ENCODE measurements around the gene TGFB1.
"Not testable (repeated sequence)": the region's sequence is repeated elsewhere in the genome, so short reads cannot be mapped to it uniquely, and the experiment has no call there.

TGFB1 gene

DNA sequence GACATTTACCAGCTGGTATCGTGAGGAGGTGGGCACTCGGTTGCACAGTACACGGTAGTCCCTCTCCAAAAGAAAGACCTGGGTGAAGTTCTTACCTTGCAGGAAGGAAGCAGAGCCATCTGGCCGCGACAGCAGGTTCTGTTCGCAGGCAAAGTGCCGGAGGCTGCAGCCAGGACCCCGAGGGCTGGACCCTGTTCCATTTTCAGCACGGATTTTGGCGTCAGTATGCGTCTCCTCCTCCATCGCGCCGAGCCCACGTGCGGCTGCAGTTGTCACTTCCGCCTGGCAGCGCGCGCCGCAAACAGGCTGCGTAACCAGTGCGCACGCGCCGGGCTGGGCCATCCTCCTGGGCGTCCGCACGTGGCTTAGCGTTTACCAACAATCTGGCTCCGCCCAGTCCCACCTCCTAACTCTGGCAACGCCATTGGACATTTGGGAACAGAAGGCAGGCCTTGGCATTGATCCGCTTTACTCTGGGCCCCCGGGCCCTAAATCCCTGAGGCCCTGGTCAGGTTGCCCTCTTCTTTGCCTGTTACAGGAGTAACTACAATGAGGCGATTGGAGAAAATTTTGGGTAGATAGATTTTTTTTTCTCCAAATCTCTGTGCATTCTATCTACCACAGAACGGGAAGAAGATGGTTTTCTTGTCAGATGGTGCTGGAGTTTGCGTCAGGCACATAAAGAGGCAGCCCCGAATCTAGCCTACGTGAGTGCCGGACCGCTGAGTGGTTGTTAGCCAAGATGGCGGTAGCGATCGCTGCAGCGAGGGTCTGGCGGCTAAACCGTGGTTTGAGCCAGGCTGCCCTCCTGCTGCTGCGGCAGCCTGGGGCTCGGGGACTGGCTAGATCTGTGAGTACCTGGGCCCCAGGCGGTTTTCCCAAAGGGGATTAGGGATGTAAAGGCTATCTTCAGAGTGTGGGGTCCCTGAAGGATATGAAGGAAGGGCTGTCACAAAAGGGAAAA lies 43.6 kb upstream of the TGFB1 start, which contains the start of the genes BCKDHA and EXOSC5:
BCKDHA (plus strand) TSS at position 733 of the 964 bp plus-strand sequence; CDS start at position 743, 10 bp downstream.
EXOSC5 (minus strand) TSS at position 274 of the 964 bp plus-strand sequence; CDS start at position 243, 31 bp downstream.
- Histone ChIP-seq H3K27me3 (ENCODE audit: insufficient read depth, insufficient read length) (no peaks in the 10 kb centered on the region), H3K9ac (ENCODE audit: insufficient read length, low read depth) (peak within 1 kb of the TSS; percentile 84), H3K36me3 (ENCODE audit: insufficient read depth, insufficient read length, low read length) (peaks cover 13% of the 10 kb centered on the region), H3K4me3 (ENCODE audit: insufficient read length, low read depth) (peak within 1 kb of the TSS; percentile 86), H3K9me3 (ENCODE audit: insufficient read depth, low read length) (no peaks in the 10 kb centered on the region), H3K4me1 (ENCODE audit: insufficient read depth, insufficient read length) (no peaks in the 10 kb centered on the region)
- TF ChIP-seq ZNF274 (IDR thresholded peaks at IDR 0.05; ENCODE audit: low read depth, low read length) (no peak), YY1 (IDR thresholded peaks at IDR 0.05; ENCODE audit: insufficient read depth, insufficient read length) (peak; percentile 64), SUZ12 (IDR thresholded peaks at IDR 0.05; ENCODE audit: extremely low read depth, insufficient read depth, insufficient read length) (no peak)
- peak; percentile 97 for DNase-seq (ENCODE audit: low read depth, low spot score)

DNA sequence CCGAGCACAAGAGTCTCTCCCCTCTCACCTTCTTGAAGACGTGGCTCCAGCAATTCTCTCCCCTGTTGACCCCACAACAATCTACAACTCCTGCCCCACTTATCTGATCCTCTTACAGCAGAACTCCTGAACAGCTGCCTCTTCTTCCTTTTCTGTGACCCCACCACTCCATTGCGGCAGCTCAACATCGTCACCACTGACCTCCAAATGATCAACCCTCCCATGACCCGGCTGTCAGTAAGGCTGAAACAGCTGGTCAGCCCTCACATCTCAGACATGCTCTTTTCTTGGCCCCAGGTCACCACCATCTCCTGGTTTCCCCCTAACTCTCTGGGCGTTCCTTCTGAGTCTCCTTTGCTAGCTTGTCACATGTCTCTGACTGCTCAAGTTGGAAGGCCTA lies 41.6 kb upstream of the TGFB1 start:
- no peak for TF ChIP-seq YY1 (IDR thresholded peaks at IDR 0.05; ENCODE audit: insufficient read depth, insufficient read length)
- no peak for TF ChIP-seq ZNF274 (IDR thresholded peaks at IDR 0.05; ENCODE audit: low read depth, low read length)
- no peak for TF ChIP-seq SUZ12 (IDR thresholded peaks at IDR 0.05; ENCODE audit: extremely low read depth, insufficient read depth, insufficient read length)
- DNase-seq (ENCODE audit: low read depth, low spot score) = no peak
- Histone ChIP-seq H3K4me3 (ENCODE audit: insufficient read length, low read depth) (no peak overlapping the region), H3K4me1 (ENCODE audit: insufficient read depth, insufficient read length) (no peaks in the 10 kb centered on the region), H3K36me3 (ENCODE audit: insufficient read depth, insufficient read length, low read length) (peaks cover 30% of the 10 kb centered on the region), H3K27me3 (ENCODE audit: insufficient read depth, insufficient read length) (no peaks in the 10 kb centered on the region), H3K9ac (ENCODE audit: insufficient read length, low read depth) (no peak overlapping the region), H3K9me3 (ENCODE audit: insufficient read depth, low read length) (no peaks in the 10 kb centered on the region)

DNA sequence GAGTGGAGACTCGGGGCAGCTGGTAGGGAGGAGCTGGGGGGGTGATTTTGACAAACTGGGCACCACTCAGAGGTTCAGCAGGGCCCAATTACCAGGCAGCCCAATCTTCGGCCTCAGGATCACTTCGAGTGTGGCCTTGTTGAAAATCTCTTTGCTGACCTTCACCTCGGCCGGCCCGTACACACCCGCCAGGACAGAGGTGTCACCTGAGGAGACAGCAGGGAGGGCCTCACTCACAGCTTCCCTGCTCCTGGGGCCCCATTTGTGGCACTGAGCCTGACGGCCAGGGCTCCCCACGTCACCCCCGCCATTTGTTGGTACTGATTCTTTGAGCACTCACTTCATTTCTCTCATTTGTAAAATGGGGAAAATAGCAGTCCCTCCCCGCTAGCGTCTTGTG lies 39.1 kb upstream of the TGFB1 start:
- Histone ChIP-seq H3K4me1 (ENCODE audit: insufficient read depth, insufficient read length) (no peaks in the 10 kb centered on the region), H3K36me3 (ENCODE audit: insufficient read depth, insufficient read length, low read length) (peaks cover 43% of the 10 kb centered on the region), H3K4me3 (ENCODE audit: insufficient read length, low read depth) (no peak overlapping the region), H3K9me3 (ENCODE audit: insufficient read depth, low read length) (no peaks in the 10 kb centered on the region), H3K9ac (ENCODE audit: insufficient read length, low read depth) (no peak overlapping the region), H3K27me3 (ENCODE audit: insufficient read depth, insufficient read length) (no peaks in the 10 kb centered on the region)
- no peak for TF ChIP-seq YY1 (IDR thresholded peaks at IDR 0.05; ENCODE audit: insufficient read depth, insufficient read length)
- no peak for TF ChIP-seq SUZ12 (IDR thresholded peaks at IDR 0.05; ENCODE audit: extremely low read depth, insufficient read depth, insufficient read length)
- TF ChIP-seq ZNF274 (IDR thresholded peaks at IDR 0.05; ENCODE audit: low read depth, low read length) = no peak
- no peak for DNase-seq (ENCODE audit: low read depth, low spot score)

DNA sequence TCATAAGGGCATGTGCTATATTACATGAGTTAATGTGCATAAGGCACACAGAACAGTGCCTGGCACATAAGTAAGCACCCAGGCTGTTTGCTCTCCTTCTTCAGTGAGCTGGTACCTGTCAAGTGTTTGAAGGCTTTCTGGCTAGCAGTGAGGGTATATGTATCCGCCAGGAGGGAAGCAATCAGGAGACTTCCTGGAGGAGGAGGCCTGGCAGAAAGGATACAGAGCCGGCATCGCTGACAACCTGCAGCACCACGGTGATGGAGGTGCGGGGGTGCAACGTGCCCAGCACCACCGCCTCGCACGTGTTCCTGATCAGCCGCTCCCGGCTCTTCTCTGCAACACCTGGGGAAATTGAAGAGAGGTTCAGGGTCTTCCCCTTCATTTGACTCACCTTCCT lies 37.9 kb upstream of the TGFB1 start:
- no peak for TF ChIP-seq YY1 (IDR thresholded peaks at IDR 0.05; ENCODE audit: insufficient read depth, insufficient read length)
- no peak for TF ChIP-seq ZNF274 (IDR thresholded peaks at IDR 0.05; ENCODE audit: low read depth, low read length)
- TF ChIP-seq SUZ12 (IDR thresholded peaks at IDR 0.05; ENCODE audit: extremely low read depth, insufficient read depth, insufficient read length) = no peak
- no peaks in the 10 kb centered on the region for H3K27me3 ChIP-seq (ENCODE audit: insufficient read depth, insufficient read length)
- DNase-seq (ENCODE audit: low read depth, low spot score) = no peak
- H3K4me3 ChIP-seq (ENCODE audit: insufficient read length, low read depth) = no peak overlapping the region
- H3K9me3 ChIP-seq (ENCODE audit: insufficient read depth, low read length) = no peaks in the 10 kb centered on the region
- peaks cover 52% of the 10 kb centered on the region for H3K36me3 ChIP-seq (ENCODE audit: insufficient read depth, insufficient read length, low read length)
- H3K4me1 ChIP-seq (ENCODE audit: insufficient read depth, insufficient read length) = no peaks in the 10 kb centered on the region
- no peak overlapping the region for H3K9ac ChIP-seq (ENCODE audit: insufficient read length, low read depth)

DNA sequence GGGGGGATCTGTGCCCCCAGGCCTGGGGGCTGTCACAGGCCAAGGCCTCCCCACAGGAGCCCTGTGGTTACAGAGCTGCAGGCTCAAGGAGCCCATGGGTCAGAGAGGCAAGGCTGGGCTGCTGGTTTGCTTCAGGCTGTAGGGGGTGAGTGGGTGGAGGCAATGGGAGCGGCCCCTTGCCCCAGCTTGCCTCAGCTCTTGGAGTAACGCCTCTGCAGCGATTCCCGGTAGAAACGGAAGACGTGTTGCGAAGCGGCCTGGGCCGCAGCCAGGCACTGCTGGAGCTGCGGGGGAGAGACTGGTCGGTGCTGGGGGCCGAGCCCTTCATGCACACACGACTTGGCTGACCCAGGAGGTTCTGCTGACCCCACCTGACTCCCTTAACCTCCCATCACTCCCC lies 32.7 kb upstream of the TGFB1 start:
- DNase-seq (ENCODE audit: low read depth, low spot score) = no peak
- Histone ChIP-seq H3K4me1 (ENCODE audit: insufficient read depth, insufficient read length) (no peaks in the 10 kb centered on the region), H3K4me3 (ENCODE audit: insufficient read length, low read depth) (no peak overlapping the region), H3K9ac (ENCODE audit: insufficient read length, low read depth) (no peak overlapping the region), H3K9me3 (ENCODE audit: insufficient read depth, low read length) (no peaks in the 10 kb centered on the region), H3K36me3 (ENCODE audit: insufficient read depth, insufficient read length, low read length) (peaks cover 44% of the 10 kb centered on the region), H3K27me3 (ENCODE audit: insufficient read depth, insufficient read length) (no peaks in the 10 kb centered on the region)
- TF ChIP-seq ZNF274 (IDR thresholded peaks at IDR 0.05; ENCODE audit: low read depth, low read length) (no peak), YY1 (IDR thresholded peaks at IDR 0.05; ENCODE audit: insufficient read depth, insufficient read length) (no peak), SUZ12 (IDR thresholded peaks at IDR 0.05; ENCODE audit: extremely low read depth, insufficient read depth, insufficient read length) (no peak)

DNA sequence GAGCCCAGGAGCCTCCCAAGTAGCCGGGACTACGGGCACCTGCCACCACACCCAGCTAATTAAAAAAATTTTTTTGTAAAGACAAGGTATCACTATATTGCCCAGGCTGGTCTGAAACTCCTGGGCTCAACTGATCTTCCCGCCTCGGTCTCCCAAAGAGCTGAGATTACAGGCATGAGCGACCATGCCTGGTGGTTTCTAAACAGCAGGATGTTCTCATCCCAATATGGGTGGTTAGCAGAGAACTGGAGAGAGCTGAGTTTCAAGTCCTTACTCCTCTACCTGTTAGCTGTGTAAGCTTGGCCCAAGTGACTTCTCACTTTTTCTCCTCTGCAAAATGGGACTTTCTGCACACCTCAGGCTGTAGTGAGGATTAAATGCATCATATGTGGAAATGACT lies 30.6 kb upstream of the TGFB1 start:
- H3K27me3 ChIP-seq (ENCODE audit: insufficient read depth, insufficient read length) = no peaks in the 10 kb centered on the region

GRCh38 chr19:41381536-41381935 lies 27.8 kb upstream of the TGFB1 start:
- H3K27me3 ChIP-seq (ENCODE audit: insufficient read depth, insufficient read length); H3K4me3 ChIP-seq (ENCODE audit: insufficient read length, low read depth): not testable (repeated sequence)

More for the DNA sequence above, 30.6 kb upstream of the TGFB1 start:
- H3K4me1 ChIP-seq (ENCODE audit: insufficient read depth, insufficient read length) = no peaks in the 10 kb centered on the region
- H3K36me3 ChIP-seq (ENCODE audit: insufficient read depth, insufficient read length, low read length) = peaks cover 30% of the 10 kb centered on the region
- no peak overlapping the region for H3K4me3 ChIP-seq (ENCODE audit: insufficient read length, low read depth)
- H3K9ac ChIP-seq (ENCODE audit: insufficient read length, low read depth) = no peak overlapping the region
- no peak for DNase-seq (ENCODE audit: low read depth, low spot score)
- no peaks in the 10 kb centered on the region for H3K9me3 ChIP-seq (ENCODE audit: insufficient read depth, low read length)
- TF ChIP-seq SUZ12 (IDR thresholded peaks at IDR 0.05; ENCODE audit: extremely low read depth, insufficient read depth, insufficient read length) = no peak
- no peak for TF ChIP-seq YY1 (IDR thresholded peaks at IDR 0.05; ENCODE audit: insufficient read depth, insufficient read length)
- TF ChIP-seq ZNF274 (IDR thresholded peaks at IDR 0.05; ENCODE audit: low read depth, low read length) = no peak

More at GRCh38 chr19:41381536-41381935, 27.8 kb upstream of the TGFB1 start:
- not testable (repeated sequence) for DNase-seq (ENCODE audit: low read depth, low spot score); H3K9ac ChIP-seq (ENCODE audit: insufficient read length, low read depth); H3K9me3 ChIP-seq (ENCODE audit: insufficient read depth, low read length); H3K4me1 ChIP-seq (ENCODE audit: insufficient read depth, insufficient read length)
- H3K36me3 ChIP-seq (ENCODE audit: insufficient read depth, insufficient read length, low read length) = peaks cover 10% of the 10 kb centered on the region

Measured in NT2/D1 (cell line).